D721Med (cell line): Measurements from ENCODE around the gene ABHD1.

Experiments
- DNase-seq: peaks from one replicate; pipeline ENCODE4 v3.0.0; 2011; ENCODE audit warnings: low spot score; ENCODE audit not compliant: insufficient read length
- FAIRE-seq: peaks from 2 replicates; lab custom pipeline; 2011; peaks lifted over from hg19 to GRCh38; lab: Jason Lieb, UNC
- TF ChIP-seq, protein P1 (sequence below): IDR thresholded peaks from 2 replicates; pipeline ENCODE4 v1.5.1; 2012; ENCODE audit warnings: mild to moderate bottlenecking, control low read depth; ENCODE audit not compliant: insufficient read depth; ENCODE audit errors: missing control alignments

ABHD1 gene

DNA sequence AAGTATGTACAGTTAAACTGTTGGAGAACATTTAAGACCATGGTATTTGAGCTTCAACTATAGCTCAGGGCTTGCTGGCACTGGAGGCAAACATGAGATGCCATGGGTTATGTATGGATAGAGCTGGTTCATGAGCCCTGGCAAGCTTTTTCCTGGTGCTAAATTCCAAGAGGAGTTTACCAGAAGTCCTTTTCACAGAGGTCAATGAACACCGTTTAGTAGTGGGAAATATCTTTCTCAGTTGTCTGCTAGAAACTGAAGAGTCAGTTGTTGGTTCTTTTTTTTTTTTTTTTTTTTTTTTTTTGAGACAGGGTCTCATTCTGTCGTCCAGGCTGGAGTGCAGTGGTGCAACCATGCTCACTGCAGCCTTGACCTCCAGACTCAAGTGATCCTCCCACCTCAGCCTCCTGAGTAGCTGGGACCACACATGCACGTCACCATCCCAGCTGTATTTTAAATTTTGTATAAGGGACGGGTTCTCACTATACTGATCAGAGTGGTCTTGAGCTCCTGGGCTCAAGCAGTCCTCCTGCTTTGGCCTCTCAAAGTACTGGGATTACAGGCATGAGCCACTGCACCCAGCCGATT, 35.7 kb upstream of the ABHD1 start:
- TF ChIP-seq, protein P1, sequence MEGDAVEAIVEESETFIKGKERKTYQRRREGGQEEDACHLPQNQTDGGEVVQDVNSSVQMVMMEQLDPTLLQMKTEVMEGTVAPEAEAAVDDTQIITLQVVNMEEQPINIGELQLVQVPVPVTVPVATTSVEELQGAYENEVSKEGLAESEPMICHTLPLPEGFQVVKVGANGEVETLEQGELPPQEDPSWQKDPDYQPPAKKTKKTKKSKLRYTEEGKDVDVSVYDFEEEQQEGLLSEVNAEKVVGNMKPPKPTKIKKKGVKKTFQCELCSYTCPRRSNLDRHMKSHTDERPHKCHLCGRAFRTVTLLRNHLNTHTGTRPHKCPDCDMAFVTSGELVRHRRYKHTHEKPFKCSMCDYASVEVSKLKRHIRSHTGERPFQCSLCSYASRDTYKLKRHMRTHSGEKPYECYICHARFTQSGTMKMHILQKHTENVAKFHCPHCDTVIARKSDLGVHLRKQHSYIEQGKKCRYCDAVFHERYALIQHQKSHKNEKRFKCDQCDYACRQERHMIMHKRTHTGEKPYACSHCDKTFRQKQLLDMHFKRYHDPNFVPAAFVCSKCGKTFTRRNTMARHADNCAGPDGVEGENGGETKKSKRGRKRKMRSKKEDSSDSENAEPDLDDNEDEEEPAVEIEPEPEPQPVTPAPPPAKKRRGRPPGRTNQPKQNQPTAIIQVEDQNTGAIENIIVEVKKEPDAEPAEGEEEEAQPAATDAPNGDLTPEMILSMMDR: no peak
- DNase-seq (no peak), FAIRE-seq (no peak)

DNA sequence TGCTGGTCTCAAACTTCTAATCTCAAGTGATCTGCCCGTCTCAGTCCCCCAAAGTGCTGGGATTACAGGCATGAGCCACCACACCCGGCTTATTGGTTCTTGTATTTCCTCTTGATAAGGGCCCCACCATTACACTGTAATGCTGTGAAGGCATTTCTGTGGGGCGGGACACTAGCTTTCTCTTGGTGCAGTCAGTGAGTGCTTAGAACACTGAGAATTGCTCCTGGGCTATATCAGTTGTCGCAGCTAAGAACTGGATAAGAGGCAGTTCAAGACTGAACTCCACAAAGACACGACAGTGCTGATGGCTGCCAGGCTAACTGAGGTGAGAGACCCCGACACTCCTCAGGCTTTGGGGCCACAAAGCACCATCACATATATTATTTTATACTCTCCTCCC, 35.0 kb upstream of the ABHD1 start:
- TF ChIP-seq, protein P1: no peak
- DNase-seq (no peak), FAIRE-seq (no peak)

DNA sequence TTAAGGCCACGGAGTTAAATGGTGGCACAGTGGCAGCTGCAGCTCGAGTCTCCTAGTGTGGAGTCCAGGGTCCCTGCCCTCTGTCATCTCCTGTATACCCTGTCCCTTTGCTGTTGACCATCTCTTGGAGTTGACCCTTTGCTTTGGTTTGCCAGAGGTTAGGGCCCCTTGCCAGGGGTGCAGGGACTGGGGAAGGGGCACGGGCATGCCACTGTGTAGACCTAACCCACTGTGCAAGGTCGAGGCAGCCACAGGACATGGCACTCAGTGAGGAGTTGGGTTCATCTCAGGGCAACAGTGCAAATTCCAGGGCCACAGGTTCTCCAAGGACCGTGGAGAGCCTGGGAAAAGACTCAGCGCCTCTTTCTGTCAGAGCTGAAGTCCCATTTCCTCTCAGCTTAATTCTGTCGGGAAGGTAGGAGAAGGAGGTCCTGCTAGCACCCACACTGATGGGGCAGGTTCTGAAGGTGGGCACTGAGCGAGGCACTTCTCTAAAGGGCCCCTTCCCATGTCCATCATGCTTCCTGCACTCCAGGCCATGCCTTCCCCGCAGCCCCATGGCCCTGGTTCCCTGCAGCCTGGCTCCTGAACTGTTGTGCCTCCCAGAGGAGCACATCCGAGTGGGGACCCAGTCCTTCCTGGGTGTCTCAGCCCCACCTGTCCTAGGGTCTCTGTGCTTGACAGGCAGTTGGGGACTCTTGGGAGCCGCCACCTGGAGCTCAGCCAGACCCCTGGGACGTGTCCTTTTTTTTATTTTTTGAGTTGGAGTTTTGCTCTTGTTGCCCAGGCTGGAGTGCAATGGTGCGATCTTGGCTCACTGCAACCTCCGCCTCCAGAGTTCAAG, 34.3 kb upstream of the ABHD1 start:
- FAIRE-seq (no peak), DNase-seq (no peak)
- TF ChIP-seq, protein P1: no peak

DNA sequence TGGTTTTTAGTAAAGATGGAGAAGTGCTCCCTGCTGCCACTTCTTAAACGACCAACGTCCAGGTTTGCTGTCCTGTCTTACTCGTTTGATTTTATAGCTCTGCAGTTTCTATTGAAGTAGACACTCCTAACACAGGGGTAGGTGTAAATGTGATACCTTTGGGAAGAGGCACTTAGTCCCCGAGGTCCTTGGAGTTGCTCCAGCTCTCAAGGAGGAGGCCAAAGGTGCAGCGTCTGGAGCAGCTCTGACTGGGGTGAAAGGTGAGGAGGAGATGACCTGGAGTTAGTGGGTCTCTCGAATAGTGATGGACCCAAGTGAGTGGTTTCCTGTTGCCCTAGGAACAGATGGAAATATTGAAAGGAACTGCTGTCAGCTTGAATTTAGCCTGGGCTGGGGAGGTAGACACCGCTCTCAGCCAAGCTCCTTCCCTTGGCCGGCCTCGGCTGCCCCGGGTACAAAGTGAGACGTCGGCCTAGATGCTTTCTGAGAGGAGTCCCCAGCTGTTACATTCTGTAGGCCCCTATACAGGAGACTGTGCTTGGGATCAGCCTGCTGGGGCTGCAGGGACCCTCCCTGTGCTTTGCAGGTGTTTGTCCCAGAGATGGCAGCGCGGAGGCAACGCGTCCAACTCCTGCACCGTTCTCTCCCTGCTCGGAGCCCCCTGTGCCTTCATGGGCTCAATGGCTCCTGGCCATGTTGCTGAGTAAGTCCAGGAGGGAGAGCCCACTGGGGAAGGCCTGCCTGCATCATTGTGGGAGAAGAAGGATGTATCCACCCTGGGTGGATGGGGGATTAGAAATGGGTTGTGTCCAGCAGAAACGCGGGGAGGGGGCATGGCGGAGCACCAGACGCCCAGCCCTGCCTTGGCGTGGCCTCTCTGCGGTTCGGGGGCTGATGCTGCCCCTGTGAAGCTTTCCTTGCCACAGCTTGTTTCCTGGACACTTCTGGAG, 31.6 kb upstream of the ABHD1 start:
- TF ChIP-seq, protein P1: no peak
- FAIRE-seq: no peak
- DNase-seq: no peak

DNA sequence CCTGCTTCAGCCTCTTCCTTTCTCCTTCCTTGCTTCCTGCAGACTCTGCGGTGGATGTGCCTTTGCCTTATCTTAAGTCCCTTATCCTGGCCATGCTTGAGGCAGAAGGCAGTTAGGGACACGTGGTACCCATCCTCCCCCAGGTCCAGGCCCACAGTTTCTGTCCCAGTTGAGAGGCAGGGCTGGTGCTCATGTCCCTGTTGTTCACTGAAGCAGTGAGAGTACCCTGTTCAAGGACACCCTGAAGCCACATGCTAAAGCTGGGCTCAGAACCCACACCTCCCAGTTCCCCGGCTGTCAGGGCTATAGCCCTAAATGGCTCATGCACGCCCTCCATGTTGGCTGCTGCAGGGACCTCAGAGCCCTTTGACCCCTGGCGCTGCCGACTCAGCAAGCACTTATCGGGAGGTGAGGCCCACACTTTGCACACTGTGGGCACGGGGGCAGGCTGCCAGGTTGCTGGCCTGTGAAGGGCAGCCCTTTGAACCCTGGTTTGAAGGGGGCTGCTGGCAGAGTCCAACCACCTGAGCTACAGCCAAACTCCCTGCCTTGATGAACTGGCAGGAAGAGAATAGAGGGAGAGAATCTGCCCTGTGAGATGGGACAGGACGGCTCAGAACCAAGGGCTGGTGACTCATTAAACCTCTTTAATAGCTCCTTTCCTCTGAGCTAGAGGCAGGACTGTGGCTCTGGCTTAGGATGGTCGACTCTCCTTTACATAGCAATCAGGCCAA, 30.8 kb upstream of the ABHD1 start:
- TF ChIP-seq, protein P1: no peak
- no peak for FAIRE-seq
- no peak for DNase-seq
